Colonic mucosa (tissue), 4 donors: ENCODE results near the gene STX3. TPM values are rescaled to one million over a fixed set of nuclear protein-coding genes. Genes with fewer than 3 reads are reported as not detected.

ENCODE experiments used
- DNase-seq: peaks from one replicate; pipeline ENCODE4 v3.0.0-alpha.2; 2020
- H3K27ac ChIP-seq: fragments of 200-600 bp; one replicate; pipeline ENCODE4 v1.8.0; 2021
- H3K27me3 ChIP-seq: fragments of 200-600 bp; one replicate; pipeline ENCODE4 v1.8.0; 2021
- H3K36me3 ChIP-seq: fragments of 200-600 bp; one replicate; pipeline ENCODE4 v1.8.0; 2021
- H3K4me1 ChIP-seq: fragments of 200-600 bp; one replicate; pipeline ENCODE4 v1.8.0; 2021; ENCODE audit warnings: mild to moderate bottlenecking
- H3K4me3 ChIP-seq: fragments of 200-600 bp; one replicate; pipeline ENCODE4 v1.8.0; 2021
- H3K9ac ChIP-seq, 2 donors: one replicate each; pipeline ENCODE4 v1.7.0; 2013; ENCODE audit warnings: control low read depth in 2 of 2, low read depth in 2 of 2, low read length in 2 of 2
- H3K9me3 ChIP-seq: fragments of 200-600 bp; one replicate; pipeline ENCODE4 v1.8.0; 2021
- CTCF ChIP-seq: fragments of 200-600 bp; IDR thresholded peaks from one replicate; pipeline ENCODE4 v1.8.0; 2022; ENCODE audit warnings: antibody characterized with exemption, mild to moderate bottlenecking
- intact Hi-C: fragments of 100-400 bp; cut with DNase I; formaldehyde crosslinking; loops from one replicate; pipeline ENCODE4 v1.14.1; 2022
- total RNA-seq, 2 donors: library from RNA; stranded (reverse); fragmentation: NEBNext Ultra II Directional in 1 of 2; extraction: Animal tissue kit (Norgen Biotek cat#: 25700) in 1 of 2; gene quantifications; one replicate each; pipeline ENCODE4 v1.2.1, GENCODE V29; 2021
- donor health status: healthy.
- donor health status: DM: no; HTN: no; CAD: no.
- donor health status: DM: no; HTN: no; CAD: no.

Gene STX3
- total RNA-seq, 2 donors from 2014 or later = 45.2 to 70.9 TPM

DNA sequence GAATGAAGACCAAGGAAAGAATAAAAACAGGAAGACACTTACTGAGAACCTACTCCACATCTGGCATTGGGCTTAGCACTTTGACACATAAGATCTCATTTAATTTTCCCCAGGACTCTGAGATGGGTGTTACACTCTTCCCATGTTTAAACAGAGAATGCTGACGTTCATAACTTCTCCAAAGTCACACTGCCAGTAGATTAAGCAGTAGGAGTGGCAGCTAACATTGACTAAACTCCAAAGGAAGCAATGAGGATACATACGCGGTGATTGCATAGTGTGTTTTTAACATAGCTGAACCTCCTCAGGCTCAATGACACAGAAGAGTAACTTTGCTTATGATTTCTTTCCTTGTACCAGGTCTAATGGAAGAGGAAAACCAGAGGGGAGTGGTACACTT, 27.0 kb upstream of the STX3 start:
- intact Hi-C loops = no loop called here
- Histone ChIP-seq H3K4me1 (no peaks in the 10 kb centered on the region), H3K27ac (no peak overlapping the region), H3K4me3 (no peak overlapping the region), H3K36me3 (no peaks in the 10 kb centered on the region), H3K9ac (no peak overlapping the region), H3K9me3 (no peaks in the 10 kb centered on the region), H3K27me3 (no peaks in the 10 kb centered on the region)
- DNase-seq = no peak
- no peak for TF ChIP-seq CTCF

- no peak overlapping the region for H3K9ac ChIP-seq
- no peak for TF ChIP-seq CTCF
- no peaks in the 10 kb centered on the region for H3K36me3 ChIP-seq
- H3K9me3 ChIP-seq = no peaks in the 10 kb centered on the region
- H3K27me3 ChIP-seq = no peaks in the 10 kb centered on the region
- no peak overlapping the region for H3K4me3 ChIP-seq
- DNase-seq = no peak
- intact Hi-C loops = no loop called here
- H3K4me1 ChIP-seq = no peaks in the 10 kb centered on the region
- H3K27ac ChIP-seq = no peak overlapping the region
Observed at GRCh38 chr11:59728913-59729312, 26.3 kb upstream of the STX3 start.

- Histone ChIP-seq H3K9me3 (no peaks in the 10 kb centered on the region), H3K36me3 (no peaks in the 10 kb centered on the region), H3K4me1 (no peaks in the 10 kb centered on the region), H3K27ac (no peak overlapping the region), H3K4me3 (no peak overlapping the region), H3K9ac (no peak overlapping the region), H3K27me3 (no peaks in the 10 kb centered on the region)
- no peak for DNase-seq
- TF ChIP-seq CTCF = no peak
- intact Hi-C loops = no loop called here
Observed at GRCh38 chr11:59729834-59730233, 25.3 kb upstream of the STX3 start.

DNA sequence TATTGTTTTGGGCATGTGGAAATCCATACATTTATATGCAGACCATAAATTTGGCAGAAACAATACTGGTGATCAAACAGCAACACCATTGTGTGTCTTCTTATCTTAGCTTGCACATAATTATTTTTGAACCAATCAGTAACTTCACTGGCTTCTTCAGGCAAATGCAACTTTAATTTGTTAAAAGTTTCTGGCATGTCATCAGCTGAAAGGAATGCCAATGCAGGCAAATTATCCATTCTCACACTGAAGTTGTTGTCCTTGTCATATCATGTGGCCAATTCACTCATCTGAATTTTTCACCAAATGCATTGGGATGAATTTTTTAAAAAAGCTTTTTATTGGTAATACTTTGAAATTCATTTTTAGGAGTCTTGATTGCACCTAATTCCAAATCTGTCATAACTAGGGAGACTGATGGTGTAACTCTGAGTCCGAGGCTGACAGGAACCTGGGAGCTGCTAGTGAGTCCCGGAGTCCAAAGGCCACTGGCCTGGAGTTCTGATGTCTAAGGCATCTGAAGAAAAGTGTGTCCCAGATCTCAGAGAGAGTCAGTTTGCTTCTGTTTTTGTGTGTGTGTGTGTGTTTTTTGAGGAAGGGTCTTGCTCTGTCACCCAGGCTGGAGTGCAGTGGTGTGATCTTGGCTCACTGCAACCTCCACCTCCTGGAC, 24.1 kb upstream of the STX3 start:
- TF ChIP-seq CTCF = no peak
- no peak overlapping the region for H3K9ac ChIP-seq
- no peaks in the 10 kb centered on the region for H3K9me3 ChIP-seq
- DNase-seq = no peak
- H3K4me3 ChIP-seq = no peak overlapping the region
- H3K27ac ChIP-seq = no peak overlapping the region
- H3K27me3 ChIP-seq = no peaks in the 10 kb centered on the region
- H3K4me1 ChIP-seq = no peaks in the 10 kb centered on the region
- intact Hi-C loops = no loop called here
- no peaks in the 10 kb centered on the region for H3K36me3 ChIP-seq

GRCh38 chr11:59746111-59746510, 9.1 kb upstream of the STX3 start:
- H3K4me3 ChIP-seq = no peak overlapping the region
- H3K9ac ChIP-seq = no peak overlapping the region
- no peaks in the 10 kb centered on the region for H3K36me3 ChIP-seq
- intact Hi-C loops = no loop called here
- no peak for DNase-seq
- TF ChIP-seq CTCF = no peak
- H3K4me1 ChIP-seq = no peaks in the 10 kb centered on the region
- no peaks in the 10 kb centered on the region for H3K27me3 ChIP-seq
- no peak overlapping the region for H3K27ac ChIP-seq
- H3K9me3 ChIP-seq = no peaks in the 10 kb centered on the region
